Rectal smooth muscle tissue (tissue), 1 donor: Measurements from ENCODE around the gene STAC.
"Not testable (repeated sequence)": the region's sequence is repeated elsewhere in the genome, so short reads cannot be mapped to it uniquely, and the experiment has no call there.

Experiments
- H3K27ac ChIP-seq: one replicate; pipeline ENCODE4 v1.7.0; 2013; ENCODE audit warnings: low read depth, low read length, inconsistent platforms
- H3K27me3 ChIP-seq: one replicate; pipeline ENCODE4 v1.7.0; 2013; ENCODE audit warnings: low read length; ENCODE audit not compliant: control insufficient read depth, insufficient read depth
- H3K36me3 ChIP-seq: one replicate; pipeline ENCODE4 v1.7.0; 2013; ENCODE audit warnings: low read length; ENCODE audit not compliant: control insufficient read depth, insufficient read depth
- H3K4me1 ChIP-seq: one replicate; pipeline ENCODE4 v1.7.0; 2013; ENCODE audit warnings: low read length; ENCODE audit not compliant: control insufficient read depth, insufficient read depth
- H3K4me3 ChIP-seq: one replicate; pipeline ENCODE4 v1.7.0; 2013; ENCODE audit warnings: low read length
- H3K9ac ChIP-seq: one replicate; pipeline ENCODE4 v1.7.0; 2013; ENCODE audit warnings: low read length

Gene STAC

GRCh38 chr3:36486009-36486795 lies 105.9 kb downstream of the STAC start:
- H3K27me3 ChIP-seq, result no peaks in the 10 kb centered on the region
- no peak overlapping the region for H3K27ac ChIP-seq
- no peak overlapping the region for H3K4me3 ChIP-seq
- H3K9ac ChIP-seq, result no peak overlapping the region
- no peaks in the 10 kb centered on the region for H3K36me3 ChIP-seq
- peaks cover 2% of the 10 kb centered on the region for H3K4me1 ChIP-seq

DNA sequence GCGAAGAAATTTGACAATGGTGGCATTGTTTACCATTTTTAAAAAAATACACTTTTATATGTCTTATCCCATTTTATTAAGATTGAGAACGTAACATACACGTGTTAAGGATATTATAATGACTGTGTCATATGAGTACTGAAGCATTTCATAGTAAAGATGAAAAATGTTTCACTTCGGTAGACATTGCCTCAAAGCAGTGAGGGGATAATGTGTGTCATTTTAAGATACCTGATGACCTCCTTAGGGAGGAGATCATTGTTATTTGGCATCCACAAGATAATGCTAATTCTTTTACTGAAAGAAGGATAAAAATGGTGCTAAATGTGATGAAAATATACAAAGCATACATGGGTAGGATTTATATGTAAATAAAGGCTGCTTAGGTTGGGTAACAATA lies 107.3 kb downstream of the STAC start:
- Histone ChIP-seq H3K4me3 (no peak overlapping the region), H3K27ac (no peak overlapping the region), H3K9ac (no peak overlapping the region), H3K27me3 (no peaks in the 10 kb centered on the region), H3K36me3 (no peaks in the 10 kb centered on the region), H3K4me1 (peaks cover 2% of the 10 kb centered on the region)

- H3K4me3 ChIP-seq, result no peak overlapping the region
- H3K9ac ChIP-seq, result no peak overlapping the region
- no peak overlapping the region for H3K27ac ChIP-seq
- peaks cover 2% of the 10 kb centered on the region for H3K4me1 ChIP-seq
- H3K27me3 ChIP-seq, result no peaks in the 10 kb centered on the region
- H3K36me3 ChIP-seq, result no peaks in the 10 kb centered on the region
Observed at GRCh38 chr3:36488077-36488789, 107.9 kb downstream of the STAC start.

- Histone ChIP-seq H3K4me3 (no peak overlapping the region), H3K27ac (no peak overlapping the region), H3K36me3 (no peaks in the 10 kb centered on the region), H3K27me3 (no peaks in the 10 kb centered on the region), H3K9ac (no peak overlapping the region), H3K4me1 (peaks cover 2% of the 10 kb centered on the region)
Observed at GRCh38 chr3:36489101-36489500, 108.8 kb downstream of the STAC start.

- no peak overlapping the region for H3K4me3 ChIP-seq
- H3K4me1 ChIP-seq, result peaks cover 2% of the 10 kb centered on the region
- no peak overlapping the region for H3K27ac ChIP-seq
- no peaks in the 10 kb centered on the region for H3K36me3 ChIP-seq
- H3K9ac ChIP-seq, result no peak overlapping the region
- H3K27me3 ChIP-seq, result no peaks in the 10 kb centered on the region
Observed at GRCh38 chr3:36489679-36490425, 109.5 kb downstream of the STAC start.

DNA sequence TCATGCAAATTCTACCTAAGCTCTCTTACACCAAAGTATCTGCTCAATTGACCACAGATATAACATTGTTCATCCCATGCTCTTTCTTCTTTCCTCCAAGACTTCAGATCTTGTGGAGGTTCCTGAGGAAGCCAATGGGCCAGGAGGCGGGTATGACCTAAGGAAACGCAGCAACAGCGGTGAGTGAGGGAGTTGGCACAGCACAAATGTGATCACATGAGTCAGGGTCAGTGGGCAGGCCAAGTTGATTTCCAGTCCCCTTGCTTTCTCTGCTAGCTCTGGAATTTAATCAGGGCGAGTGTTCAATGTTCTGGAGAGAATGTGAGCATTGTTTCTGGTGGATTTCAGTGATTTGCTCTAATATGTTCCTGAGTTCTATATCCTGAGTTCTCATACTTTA lies 112.7 kb downstream of the STAC start:
- H3K4me1 ChIP-seq, result peaks cover 5% of the 10 kb centered on the region
- H3K27ac ChIP-seq, result no peak overlapping the region
- H3K36me3 ChIP-seq, result no peaks in the 10 kb centered on the region
- no peak overlapping the region for H3K9ac ChIP-seq
- H3K4me3 ChIP-seq, result no peak overlapping the region
- H3K27me3 ChIP-seq, result no peaks in the 10 kb centered on the region

GRCh38 chr3:36494461-36495109 lies 114.3 kb downstream of the STAC start:
- no peak overlapping the region for H3K9ac ChIP-seq
- H3K4me3 ChIP-seq, result no peak overlapping the region
- peak overlapping the region; percentile 48 for H3K27ac ChIP-seq
- H3K27me3 ChIP-seq, result no peaks in the 10 kb centered on the region
- H3K4me1 ChIP-seq, result peaks cover 5% of the 10 kb centered on the region
- H3K36me3 ChIP-seq, result no peaks in the 10 kb centered on the region

GRCh38 chr3:36496684-36497633 lies 116.7 kb downstream of the STAC start:
- Histone ChIP-seq H3K36me3 (no peaks in the 10 kb centered on the region), H3K27ac (no peak overlapping the region), H3K4me1 (peaks cover 2% of the 10 kb centered on the region), H3K4me3 (no peak overlapping the region), H3K9ac (no peak overlapping the region), H3K27me3 (no peaks in the 10 kb centered on the region)

DNA sequence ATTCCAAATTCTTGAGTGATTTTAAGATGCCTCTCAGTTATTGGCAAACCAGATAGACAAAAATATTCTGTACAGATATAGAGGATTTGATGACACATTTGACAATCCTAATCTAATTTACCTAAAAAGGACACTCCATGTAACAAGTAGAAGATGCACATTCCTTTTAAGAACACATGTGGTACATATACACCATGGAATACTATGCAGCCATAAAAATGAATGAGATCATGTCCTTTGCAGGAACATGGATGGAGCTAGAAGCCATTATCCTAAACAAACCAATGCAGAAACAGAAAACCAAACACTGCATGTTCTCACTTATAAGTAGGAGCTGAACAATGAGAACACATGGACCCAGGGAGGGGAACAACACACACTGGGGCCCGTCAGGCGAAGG lies 119.7 kb downstream of the STAC start:
- not testable (repeated sequence) for H3K36me3 ChIP-seq, H3K9ac ChIP-seq, H3K4me1 ChIP-seq, H3K4me3 ChIP-seq, H3K27me3 ChIP-seq, H3K27ac ChIP-seq

DNA sequence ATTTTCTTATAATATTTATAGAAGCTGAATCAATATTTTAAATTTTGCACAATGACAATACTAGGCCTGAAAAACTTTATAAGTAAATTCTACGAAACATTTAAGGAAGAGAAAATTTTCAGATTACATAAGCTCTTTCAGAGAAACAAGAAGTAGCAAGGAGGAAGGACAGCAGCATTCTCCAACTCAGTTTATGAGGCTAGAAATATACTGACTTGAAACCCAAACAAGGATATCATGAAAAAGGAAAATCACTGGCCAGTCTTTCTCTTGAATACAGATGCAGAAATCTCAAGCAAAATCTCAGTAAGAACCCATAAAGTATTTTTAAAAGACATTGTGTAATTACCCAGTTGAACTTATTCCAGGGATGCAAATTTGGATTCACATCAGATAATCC lies 121.3 kb downstream of the STAC start:
- Histone ChIP-seq H3K36me3 (no peaks in the 10 kb centered on the region), H3K4me1 (no peaks in the 10 kb centered on the region), H3K27ac (no peak overlapping the region), H3K27me3 (no peaks in the 10 kb centered on the region), H3K4me3 (no peak overlapping the region), H3K9ac (no peak overlapping the region)

- no peak overlapping the region for H3K27ac ChIP-seq
Observed at GRCh38 chr3:36505393-36505792, 125.1 kb downstream of the STAC start.

More at GRCh38 chr3:36505393-36505792, 125.1 kb downstream of the STAC start:
- Histone ChIP-seq H3K9ac (no peak overlapping the region), H3K27me3 (no peaks in the 10 kb centered on the region), H3K36me3 (no peaks in the 10 kb centered on the region), H3K4me1 (no peaks in the 10 kb centered on the region), H3K4me3 (no peak overlapping the region)
